Cerebellar nuclear complex (tissue), 1 donor: ENCODE data around the gene CASP3.

Experiments
- DNase-seq, 2 experiments: peaks; one replicate each; lab custom pipeline; 2025; lab: John Stamatoyannopoulos, UW

The CASP3 gene

DNA sequence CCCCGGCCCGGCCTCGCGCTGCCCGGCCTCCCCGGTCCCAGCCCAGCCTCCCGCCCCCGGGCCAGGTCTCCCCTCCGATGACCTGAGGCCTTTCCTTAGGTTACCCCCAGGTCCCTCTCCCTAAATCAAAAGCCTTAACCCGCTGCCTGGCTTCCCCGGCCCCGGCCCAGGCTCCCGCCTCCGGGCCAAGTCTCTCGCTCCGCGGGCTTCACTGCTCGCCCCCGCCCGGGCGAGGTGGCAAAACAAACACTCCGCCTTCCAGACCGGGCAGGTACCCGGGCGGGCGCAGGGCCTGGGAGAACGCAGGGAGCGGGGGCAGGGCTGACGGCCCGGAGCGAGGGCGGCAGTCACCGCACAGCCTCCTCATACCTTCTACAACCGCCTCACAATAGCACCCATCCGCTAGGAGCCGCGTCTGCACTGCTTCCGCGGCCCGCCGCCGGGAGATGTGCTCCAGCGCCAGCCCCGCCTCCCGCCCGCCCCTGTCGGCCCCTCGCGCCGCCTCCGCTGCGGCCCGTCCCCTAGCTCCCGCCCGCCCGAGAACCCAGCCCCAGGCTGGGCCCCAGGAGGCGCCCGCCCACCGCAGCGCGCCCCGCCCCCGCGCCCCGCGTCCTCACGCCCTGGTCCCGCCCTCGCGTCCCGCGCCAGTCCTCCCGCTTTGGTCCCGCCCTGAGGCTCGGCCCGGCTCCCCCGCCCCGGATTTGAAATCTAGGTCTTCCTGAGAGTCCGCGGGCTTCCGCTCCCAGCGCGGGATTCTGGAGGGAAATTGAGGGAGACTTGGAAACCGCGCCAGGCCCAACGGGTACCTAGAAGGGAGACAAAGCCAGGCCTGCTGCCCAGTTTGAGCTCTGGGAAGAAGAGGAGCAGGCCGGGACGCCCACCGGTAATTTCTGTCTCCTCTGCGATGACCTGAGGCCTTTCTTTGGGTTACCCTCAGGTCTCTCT is at the start of gene CASP3, which contains the start of gene PRIMPOL:
TSS of gene CASP3 (minus strand) at position 422 of the 945 bp plus-strand sequence. CDS start 10,994 bp downstream, outside the sequence.
TSS of gene PRIMPOL (plus strand) at position 713 of the 945 bp plus-strand sequence. CDS start 7,403 bp downstream, outside the sequence.
- DNase-seq: peak; percentile 75 to 83

DNA sequence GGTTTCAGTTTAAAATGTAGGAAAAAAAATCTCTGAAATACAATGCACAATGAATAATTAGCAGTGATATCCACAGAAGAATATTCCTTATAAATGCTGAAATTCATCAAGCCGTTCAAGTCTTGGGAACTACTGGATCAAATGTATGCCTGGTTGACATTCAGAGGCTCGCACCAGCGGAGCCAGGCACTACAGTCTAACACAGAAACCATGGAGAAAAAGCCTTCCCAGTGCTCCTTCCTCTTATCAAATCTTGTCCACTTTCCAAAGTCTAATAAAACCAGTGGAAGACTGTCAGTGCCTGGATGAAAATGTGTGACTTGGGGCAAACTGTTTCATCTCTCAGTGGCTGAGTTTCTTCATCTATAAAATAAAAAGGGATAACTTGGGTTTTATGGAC is 48.7 kb upstream of the CASP3 start:
- no peak for DNase-seq

DNA sequence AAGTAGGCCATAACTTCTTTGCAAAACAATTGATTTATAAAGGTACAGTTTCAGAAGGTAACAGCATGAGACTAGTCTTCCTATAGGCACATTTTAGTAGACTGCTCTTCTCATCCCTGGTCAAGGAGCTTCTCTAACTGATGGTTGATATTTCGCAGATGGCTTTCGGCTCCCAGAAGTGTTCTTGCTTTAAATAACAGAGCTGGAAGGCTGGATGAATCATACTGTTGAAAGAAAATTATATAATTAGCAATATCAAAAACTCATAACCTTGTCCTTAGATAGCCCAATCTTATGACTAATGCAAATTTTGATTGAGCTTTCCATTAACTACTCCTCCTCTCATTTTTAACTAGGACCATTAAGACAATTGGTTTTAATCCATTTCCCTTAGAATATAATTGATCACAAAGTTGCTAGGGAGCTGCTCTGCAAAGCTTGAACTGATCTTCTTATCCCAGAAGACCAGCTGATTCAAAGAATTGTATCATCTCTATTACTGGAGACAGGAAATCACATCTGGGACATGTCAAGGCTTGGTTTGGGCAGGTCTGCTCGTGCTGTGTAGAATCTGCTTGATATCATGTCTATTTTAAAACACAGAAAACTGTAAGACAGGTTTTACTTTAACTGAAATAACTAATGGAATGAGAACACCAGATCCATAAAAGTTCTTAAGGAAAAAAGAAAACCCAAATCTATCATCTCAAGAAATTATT is 46.1 kb upstream of the CASP3 start:
- DNase-seq: no peak

DNA sequence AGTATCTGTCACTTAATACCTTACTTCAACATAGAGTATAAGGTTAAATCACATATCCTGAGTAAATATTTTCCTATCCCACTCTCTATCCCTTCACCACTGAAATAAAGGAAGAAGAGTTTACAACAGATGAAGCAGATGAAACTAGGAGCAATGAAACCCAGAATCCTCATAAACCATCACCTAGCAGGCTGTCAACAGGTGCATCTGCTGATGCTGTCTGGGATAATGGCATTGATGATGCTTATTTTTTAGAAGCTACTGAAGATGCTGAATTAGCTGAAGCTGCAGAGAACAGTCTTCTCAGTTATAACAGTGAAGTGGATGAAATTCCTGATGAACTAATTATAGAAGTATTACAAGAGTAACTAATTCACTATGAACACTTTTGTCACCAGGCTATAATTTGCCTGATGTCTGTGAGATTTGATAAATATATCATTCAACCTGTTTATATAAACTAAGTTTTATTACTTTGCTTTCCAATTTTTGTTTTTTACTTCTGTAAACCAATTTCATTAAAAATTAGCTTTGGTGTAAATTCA is 45.2 kb upstream of the CASP3 start:
- no peak for DNase-seq

DNA sequence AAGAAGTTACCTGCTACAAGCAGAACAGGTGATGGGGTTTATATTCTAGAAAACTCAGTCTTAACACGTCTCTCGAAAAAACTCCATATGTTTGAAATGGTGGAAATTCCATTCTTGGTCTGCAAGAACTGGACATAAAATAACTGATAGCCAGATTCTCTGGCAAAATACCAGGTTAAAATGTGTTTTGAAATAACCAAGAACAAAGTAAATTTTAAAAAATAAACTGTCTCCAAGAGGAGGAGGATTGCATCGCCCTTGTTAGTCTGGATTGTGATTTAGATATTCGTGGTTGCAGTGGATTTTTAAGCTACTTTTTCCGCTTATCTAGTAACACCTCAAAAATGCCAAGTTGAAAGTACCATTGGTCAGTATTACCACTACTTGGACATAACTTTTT is 43.8 kb upstream of the CASP3 start:
- DNase-seq: no peak

DNA sequence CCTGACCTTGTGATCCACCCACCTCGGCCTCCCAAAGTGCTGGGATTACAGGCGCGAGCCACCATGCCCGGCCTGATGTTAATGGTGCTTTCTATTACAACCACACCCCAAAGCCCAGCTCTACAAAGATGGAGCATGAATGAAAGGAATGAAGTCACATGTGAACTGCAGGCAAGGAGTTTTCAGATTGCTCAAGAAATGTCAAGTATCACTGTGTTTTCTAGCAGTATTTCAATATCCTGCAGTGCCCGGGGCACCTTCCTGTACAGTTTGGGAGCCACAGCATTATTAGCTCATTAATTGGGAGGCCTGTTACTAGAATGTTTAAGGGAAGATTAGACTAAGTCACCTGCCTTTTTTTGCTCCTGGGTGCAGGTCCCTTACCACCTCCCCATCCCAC is 40.4 kb upstream of the CASP3 start:
- DNase-seq: no peak

DNA sequence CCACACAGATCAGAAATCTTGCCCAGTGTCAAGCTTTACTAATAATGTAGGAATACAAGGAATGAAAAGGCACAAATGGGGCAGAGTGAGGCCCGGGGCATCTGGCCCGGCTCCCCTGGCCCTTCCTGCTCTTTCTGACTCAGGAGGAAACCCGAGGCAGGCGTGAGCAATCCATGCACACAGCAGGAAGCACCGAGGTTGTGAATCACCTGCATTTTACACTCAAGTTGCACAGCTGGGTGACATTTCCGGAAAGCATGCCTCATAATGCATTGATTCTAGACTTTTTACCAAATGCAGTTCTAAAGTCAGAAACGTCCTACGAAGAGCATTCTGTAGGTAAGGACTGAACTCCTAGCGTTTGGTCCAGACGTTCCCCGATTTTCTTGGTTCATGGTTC is 39.2 kb upstream of the CASP3 start:
- DNase-seq: no peak

DNA sequence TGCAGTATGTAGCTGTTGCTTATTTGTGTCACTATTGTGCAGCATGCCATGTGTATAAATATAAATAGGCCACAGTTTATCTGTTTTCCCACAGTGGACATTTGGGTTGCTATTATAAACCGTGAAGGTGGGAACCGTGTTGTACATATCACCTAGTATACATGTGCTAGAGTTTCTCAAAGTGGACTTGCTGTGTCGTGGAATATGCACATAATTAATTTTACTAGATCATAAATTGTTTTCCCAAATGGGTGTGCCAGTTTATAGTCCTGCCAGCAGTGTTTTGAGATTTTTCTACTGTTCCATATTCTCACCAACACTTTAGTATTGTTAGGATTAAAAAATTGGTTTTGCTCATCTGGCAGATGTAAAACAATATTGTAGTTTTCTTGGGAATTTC is 38.8 kb upstream of the CASP3 start:
- no peak for DNase-seq

DNA sequence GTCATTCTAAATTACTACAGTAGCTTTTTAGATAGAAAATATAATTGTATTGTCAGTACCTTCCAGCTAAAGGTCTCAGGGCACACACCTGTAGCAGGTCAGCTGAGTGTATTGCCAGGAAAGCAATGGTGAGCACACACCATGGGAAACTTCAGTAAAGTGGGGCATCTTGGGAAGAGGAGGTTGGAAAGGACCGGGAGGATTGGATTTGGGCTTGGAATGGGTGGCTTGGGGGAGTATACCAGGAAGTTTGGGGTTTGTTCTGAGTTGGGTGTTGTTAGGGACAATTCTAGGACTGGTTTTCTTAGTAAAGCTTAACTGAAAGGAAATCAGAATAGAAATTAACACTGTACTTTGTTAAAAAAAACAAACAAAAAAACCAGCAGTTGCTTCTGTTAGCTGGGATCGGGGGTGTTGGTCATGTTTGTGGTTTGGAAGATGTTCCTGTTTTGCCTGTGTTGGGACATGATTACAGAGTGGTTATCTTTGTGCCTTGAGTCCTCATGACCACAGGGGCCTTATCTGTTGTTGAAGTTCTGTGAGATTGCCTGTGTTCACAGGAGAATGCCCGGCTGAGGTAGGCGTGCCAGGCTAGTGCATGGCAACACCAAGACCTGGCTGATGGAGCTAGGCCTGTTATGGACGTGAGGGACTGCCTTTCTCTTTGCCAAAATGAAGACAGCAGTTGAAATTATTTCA is 35.4 kb upstream of the CASP3 start:
- no peak for DNase-seq

DNA sequence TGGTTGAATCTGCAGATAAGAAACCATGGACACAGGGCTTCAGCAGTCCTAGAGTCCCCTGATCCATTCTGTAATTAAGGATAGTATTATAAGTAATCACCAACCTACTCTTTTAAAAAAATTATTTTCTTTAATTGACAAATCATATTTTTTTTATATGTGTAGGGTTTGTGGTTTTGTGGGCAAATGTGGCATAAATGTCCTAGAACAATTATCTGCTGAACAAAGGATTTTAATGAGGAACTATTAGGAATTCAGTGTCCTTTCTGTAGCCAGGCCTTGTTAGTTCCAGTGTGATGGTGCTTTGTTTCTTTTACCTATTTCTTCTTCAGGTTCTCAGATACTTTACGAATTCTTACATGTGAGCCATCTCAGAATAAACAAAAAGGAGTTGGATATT is 32.7 kb upstream of the CASP3 start:
- DNase-seq: no peak

DNA sequence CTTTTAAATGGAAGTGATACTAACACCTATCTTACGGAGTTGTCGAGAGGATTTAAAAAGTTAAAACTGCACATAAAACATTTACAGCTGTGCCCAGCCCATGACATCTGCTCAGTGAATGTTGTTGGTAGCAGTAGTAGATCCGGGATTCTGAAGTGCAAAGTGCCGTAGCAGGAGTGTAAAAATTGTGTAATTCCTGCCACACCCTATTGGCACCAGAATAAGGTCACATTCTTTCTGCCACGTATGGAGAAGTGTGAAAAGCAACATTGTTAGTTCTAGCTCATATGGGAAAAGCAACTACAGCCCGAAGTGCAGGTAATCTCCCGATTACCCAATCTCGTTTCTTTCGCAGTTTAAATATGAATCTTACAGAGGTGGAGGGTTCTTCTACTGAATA is 31.5 kb upstream of the CASP3 start:
- DNase-seq: no peak

DNA sequence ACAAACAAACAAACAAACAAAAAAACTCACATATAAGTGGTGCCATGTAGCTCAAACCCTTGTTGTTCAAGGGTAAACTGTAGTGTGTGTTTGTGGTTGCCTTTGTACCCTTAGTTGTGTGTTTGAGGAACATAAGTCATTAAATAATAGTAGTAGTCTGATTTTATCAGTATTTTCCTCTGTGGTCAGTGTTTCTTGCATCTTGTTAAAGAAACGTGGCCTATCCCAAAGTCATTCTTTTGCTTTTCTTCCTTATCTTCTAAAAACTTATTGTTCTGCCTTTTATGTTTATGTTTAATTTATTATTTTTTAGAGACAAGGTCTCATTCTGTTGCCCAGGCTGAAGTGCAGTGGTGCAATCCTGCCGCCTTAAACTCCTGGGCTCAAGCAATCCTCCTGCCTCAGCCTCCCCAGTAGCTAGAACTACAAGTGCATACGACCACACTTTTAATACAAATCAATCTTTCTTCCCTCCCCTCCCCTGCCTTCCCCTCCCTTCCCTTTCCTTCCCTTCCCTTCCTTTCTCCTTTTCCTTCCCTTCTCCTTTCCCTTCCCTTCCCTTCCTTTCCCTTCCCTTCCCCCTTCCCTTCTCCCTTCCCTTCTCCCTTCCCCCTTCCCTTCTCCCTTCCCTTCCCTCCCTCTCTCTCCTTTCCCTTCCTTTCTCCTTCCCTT is 26.7 kb upstream of the CASP3 start:
- DNase-seq: no peak

DNA sequence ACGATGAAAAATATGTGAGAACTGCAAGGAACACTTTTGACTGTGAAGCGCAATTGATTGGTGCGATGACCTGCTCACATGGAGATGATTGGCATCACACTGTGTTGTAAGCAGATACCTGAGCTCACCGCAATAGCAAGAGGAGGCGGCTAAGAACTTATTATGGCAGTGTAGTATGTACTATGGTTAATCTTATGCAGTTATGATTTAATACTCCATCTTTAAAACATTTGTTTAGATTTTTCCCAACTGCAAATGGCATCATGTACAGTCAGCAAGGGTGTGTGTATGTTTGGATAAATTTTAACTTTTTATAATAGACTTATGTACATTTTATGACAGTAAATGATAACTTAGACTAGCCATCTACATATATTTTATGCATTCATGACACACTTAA is 25.8 kb upstream of the CASP3 start:
- DNase-seq: no peak

DNA sequence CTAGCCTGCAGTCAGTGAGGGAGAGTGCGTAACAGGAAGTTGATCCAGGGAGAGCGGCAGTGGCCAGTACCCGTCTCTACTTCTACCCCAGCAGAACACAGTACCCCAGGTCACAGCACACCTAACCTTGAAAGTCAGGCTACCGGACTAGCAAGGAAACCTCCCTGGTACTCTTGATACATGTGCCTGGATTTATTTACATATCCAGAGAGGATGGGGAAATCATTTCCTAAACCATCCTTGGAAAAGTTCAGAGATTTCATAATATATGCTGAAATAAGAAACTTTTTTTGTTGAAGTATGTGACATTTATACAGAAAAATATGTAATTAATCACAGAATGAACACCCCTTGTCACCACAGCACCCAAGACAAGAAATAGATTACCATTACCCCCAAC is 24.8 kb upstream of the CASP3 start:
- no peak for DNase-seq

DNA sequence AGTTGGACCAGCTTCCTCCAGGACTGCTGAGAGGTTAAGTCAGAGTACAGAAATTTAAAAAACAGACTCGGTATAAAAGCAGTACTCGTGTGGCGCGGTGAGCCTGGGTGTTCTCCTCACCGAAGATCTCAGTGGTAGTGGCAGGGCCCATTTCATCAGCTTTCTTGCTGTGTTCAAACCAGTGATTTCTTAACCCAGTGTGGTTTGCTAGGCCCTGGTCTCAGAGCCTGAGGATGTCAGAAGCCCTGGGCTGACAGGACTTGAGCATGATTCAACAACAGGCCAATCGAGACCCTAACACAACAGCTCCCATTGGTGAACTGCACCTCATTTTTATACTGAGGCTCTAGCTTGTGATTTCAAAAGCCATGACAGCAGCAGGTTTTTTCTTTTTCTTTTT is 23.5 kb upstream of the CASP3 start:
- DNase-seq: no peak

DNA sequence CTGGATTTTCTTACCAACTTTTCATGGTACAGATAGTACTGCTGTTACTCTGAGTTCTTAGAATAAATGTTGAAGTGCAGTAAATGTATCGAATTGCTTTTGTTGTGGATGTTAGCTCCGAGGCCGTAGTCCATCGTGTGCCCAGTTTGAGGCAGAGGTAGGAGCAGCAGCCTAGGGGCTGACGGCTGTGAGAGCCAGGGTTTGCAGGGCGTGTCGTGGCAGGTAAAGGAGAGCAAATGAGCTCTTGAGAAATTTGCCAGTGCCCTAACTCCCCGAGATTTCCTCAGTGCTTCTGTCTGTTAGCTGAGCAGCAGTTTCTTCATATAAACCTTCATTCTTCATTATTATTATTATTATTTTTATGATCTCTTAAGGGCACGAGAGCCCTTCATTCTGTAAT is 21.9 kb upstream of the CASP3 start:
- DNase-seq: no peak

DNA sequence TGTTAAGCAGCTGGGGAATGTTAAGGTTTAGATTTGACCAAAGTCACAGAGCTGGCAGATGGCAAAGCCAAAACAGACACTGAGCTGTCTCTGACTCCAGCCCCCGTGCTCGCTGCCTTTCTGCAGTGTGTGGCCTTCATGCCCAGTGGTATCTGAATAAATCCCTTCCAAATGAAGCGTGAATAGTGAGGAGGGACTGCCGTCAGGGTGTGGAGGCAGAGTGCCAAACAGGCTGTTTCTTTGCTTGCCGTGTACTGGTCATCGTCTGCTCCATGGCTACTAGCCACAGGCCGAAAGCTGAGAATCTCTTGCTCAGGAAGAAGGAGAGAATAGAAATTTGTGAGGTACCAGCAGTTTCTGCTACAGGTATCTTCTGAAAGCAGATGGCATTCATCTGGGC is 20.0 kb upstream of the CASP3 start:
- no peak for DNase-seq

DNA sequence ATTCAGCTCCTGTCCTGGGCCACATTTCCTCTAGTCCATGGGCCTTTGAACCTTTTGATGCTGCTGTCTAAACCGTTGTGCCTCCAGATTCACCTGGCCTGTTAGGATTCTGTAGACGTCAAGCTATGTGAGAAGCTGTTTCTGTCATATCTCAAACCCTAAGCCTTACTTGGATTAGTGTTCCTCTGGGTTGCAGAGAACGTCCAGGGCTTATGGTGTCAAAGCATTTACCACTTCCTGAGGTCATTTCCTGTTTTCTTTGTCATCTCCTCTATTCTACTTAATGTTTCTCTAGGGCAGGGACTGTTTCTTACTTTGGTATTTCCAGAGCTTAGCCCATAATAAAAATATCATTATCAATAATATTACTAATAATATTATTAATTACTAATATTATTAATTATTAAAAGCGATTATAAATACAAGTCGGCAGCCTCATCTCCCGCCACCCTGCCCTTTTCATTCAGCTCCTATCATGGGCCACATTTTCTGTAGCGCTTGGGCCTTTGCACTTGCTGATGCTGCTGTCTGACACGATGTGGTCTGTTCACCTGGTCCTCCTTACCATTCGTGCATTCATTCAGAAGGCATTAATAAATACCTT is 19.4 kb upstream of the CASP3 start:
- DNase-seq: no peak

DNA sequence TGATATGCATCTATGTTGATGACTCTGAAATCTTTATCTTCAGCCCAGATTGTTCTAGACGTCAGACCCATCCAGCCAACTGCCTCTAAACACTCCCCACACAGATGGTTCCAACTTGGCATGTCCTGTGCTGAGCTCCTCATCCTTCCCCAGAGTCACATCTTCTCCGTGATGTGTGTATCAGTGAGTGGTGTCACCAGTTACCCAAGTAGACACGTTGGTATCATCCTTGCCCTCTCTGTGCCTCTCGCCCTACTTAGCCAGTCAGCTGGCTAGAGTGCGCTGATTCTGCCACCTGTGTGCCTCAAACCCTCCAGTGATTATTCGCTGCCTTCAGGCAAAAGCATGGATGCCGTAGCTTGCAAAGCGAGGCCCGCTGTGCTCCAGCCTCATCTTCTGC is 18.8 kb upstream of the CASP3 start:
- DNase-seq: no peak

DNA sequence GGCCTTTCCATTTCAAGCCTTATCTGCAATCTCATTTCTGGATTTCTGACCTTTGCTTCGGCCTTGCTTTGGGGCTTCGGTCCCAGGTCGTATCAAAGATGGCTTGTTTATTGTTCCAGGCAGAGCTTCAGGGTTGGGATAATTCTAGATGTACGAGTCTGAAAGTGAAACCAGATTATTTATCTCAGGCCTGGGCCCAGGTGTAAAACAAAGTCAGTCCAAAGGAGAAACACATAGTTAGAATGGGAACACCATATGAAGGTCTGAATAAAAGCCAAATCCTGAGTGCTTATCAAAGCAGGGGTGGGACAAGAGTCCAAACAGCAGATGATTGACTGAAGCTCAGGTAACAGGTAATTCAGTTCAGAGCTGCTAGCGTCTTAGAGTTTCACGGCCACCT is 17.4 kb upstream of the CASP3 start:
- no peak for DNase-seq
